Heart right ventricle (tissue), 16 donors: ENCODE data around the gene SASH1. TPM values are rescaled to one million over a fixed set of nuclear protein-coding genes. Genes with fewer than 3 reads are reported as not detected.
"Not testable (repeated sequence)": the region's sequence is repeated elsewhere in the genome, so short reads cannot be mapped to it uniquely, and the experiment has no call there.

Experiments
- ATAC-seq, 8 donors: fragments of 200-7000 bp; cut with Tn5 transposase; one replicate each; pipeline ENCODE4 v1.9.1; 2020; ENCODE audit warnings: mild to moderate bottlenecking in 8 of 8, moderate library complexity in 8 of 8, moderate number of reproducible peaks in 1 of 8
- DNase-seq, 2 donors: peaks; one replicate each; pipeline ENCODE4 v3.0.0-alpha.2; 2020
- H3K27ac ChIP-seq, 10 donors: fragments of 200-600 bp; sonication (generic) in 2 of 10; one replicate each; pipeline versions ENCODE4 v1.5.0 to v1.8.0; 2020 to 2022; ENCODE audit warnings: mild to moderate bottlenecking in 3 of 10
- H3K27me3 ChIP-seq, 7 donors: fragments of 200-600 bp; one replicate each; pipeline ENCODE4 v1.8.0; 2021 to 2022; ENCODE audit warnings: mild to moderate bottlenecking in 2 of 7
- H3K36me3 ChIP-seq, 9 donors: fragments of 200-600 bp; sonication (generic) in 1 of 9; one replicate each; pipeline versions ENCODE4 v1.5.0 to v1.8.0; 2020 to 2022; ENCODE audit warnings: mild to moderate bottlenecking in 2 of 9
- H3K4me1 ChIP-seq, 9 donors: fragments of 200-600 bp; sonication (generic) in 1 of 9; one replicate each; pipeline versions ENCODE4 v1.5.0 to v1.8.0; 2020 to 2022; ENCODE audit warnings: mild to moderate bottlenecking in 4 of 9
- H3K4me3 ChIP-seq, 10 donors: fragments of 200-600 bp; sonication (generic) in 2 of 10; one replicate each; pipeline versions ENCODE4 v1.5.0 to v1.8.0; 2020 to 2022; ENCODE audit warnings: mild to moderate bottlenecking in 7 of 10, moderate library complexity in 2 of 10
- H3K9me3 ChIP-seq, 11 donors: fragments of 200-600 bp in 10 of 11; sonication (generic) in 2 of 11; one replicate each; pipeline versions ENCODE4 v1.5.0 to v1.8.0; 2013 to 2022; ENCODE audit warnings: mild to moderate bottlenecking in 2 of 11, control low read depth in 1 of 11, moderate library complexity in 1 of 11
- CTCF ChIP-seq, 9 donors: fragments of 200-600 bp; sonication (generic) in 2 of 9; IDR thresholded peaks; one replicate each; pipeline versions ENCODE4 v1.5.0 to v1.8.0; 2021 to 2022; ENCODE audit warnings: antibody characterized with exemption in 9 of 9, mild to moderate bottlenecking in 5 of 9, moderate library complexity in 1 of 9
- WGBS, 2 donors: extraction: QIAGEN DNeasy Blood & Tissue Kit; methylation state at CpG; one replicate each; pipeline ENCODE4 v1.1.7; 2013; ENCODE audit warnings: inconsistent platforms in 1 of 2; 5-methylcytosine and 5-hydroxymethylcytosine counted together
- intact Hi-C, 10 donors: fragments of 100-400 bp; cut with DNase I; formaldehyde crosslinking; loops; one replicate each; pipeline versions ENCODE4 v1.11.1 to v1.14.2; 2022
- polyA plus RNA-seq, 2 donors: library from polyadenylated mRNA; stranded (reverse); fragments of 200-250 nt; gene quantifications; one replicate each; pipeline ENCODE4 v1.2.3, GENCODE V29; 2013
- total RNA-seq, 10 donors: library from RNA; stranded (reverse); fragmentation: NEBNext Ultra II Directional in 3 of 10; extraction: Animal tissue kit (Norgen Biotek cat#: 25700) in 3 of 10; gene quantifications; one replicate each; pipeline versions ENCODE4 v1.2.1 to v1.2.4, GENCODE V29; 2021 to 2023
- donor health status: Arrhythmogenic right ventricular cardiomyopathy.
- donor health status: ischemic (EF 13 %, LVEDD 7.1; RV severe dilation, severe dysfunction).
- donor health status: healthy with polysubstance abuse.
- donor health status: DM: no; HTN: yes; CAD: no.
- donor health status: DM: no; HTN: no; CAD: no.
- donor health status: ischemic (EF 25% LVEDD 6.9; RV normal size, moderate dysfunction).
- donor health status: ischemic (EF 25% LVEDD 5.7; RV mildly dilated, moderate dysfunction).
- donor health status: healthy.
- donor health status: DM: yes; HTN: yes; CAD: no.
- donor health status: Ischemic cardiomyopathy.
- donor health status: ischemic (EF 35%, LVEDD 5.7; RV mildly dilated, moderate dysfunction).
- donor health status: nonischemic (EF 11% LVEDD 7.7; RV severe dilation, severe dysfunction).
- donor health status: DM: yes; HTN: yes; CAD: no.
- donor health status: PGD.
- donor health status: ischemic (EF 29% LVEDD 5.4; RV normal size, mild dysfunction).
- donor health status: nonischemic (EF 23%, LVEDD 6.1; RV moderate dilation, normal function).

Gene SASH1
- total and polyA plus RNA-seq, 12 donors: 6.9 to 47.1 (median 25.9) TPM

GRCh38 chr6:148389086-148389485 lies 46.4 kb downstream of the SASH1 start:
- Histone ChIP-seq H3K27me3 (no peaks in the 10 kb centered on the region), H3K36me3 (peaks cover 0 to 37% (median 0%) of the 10 kb centered on the region in 9 donors), H3K9me3 (no peaks in the 10 kb centered on the region), H3K4me1 (peaks cover 0 to 54% (median 27%) of the 10 kb centered on the region in 9 donors), H3K27ac (peak overlapping the region in 2 of 10 donors; percentile 4 to 54), H3K4me3 (no peak overlapping the region)
- TF ChIP-seq CTCF (IDR thresholded peaks at IDR 0.05): no peak
- DNase-seq (no peak), ATAC-seq (no peak)
- 90 to 91% methylated on average over 9 of the region's 9 CpGs for WGBS, 2 donors
- intact Hi-C loops: no loop called here

GRCh38 chr6:148389917-148390316 lies 47.3 kb downstream of the SASH1 start:
- intact Hi-C loops: loop anchor here in 4 of 10 donors (10.0 kb wide), 1 partner anchor 45 kb away; the partner anchor contains the start of gene SASH1 (in 4 of the 4)
- no peak for TF ChIP-seq CTCF (IDR thresholded peaks at IDR 0.05)
- ATAC-seq (no peak), DNase-seq (no peak)
- Histone ChIP-seq H3K36me3 (peaks cover 0 to 37% (median 0%) of the 10 kb centered on the region in 9 donors), H3K9me3 (no peaks in the 10 kb centered on the region), H3K4me3 (no peak overlapping the region), H3K27ac (no peak overlapping the region), H3K4me1 (peaks cover 0 to 54% (median 29%) of the 10 kb centered on the region in 9 donors), H3K27me3 (no peaks in the 10 kb centered on the region)
- 95% methylated on average over 12 of the region's 12 CpGs for WGBS, 2 donors

- not testable (repeated sequence) for H3K4me3 ChIP-seq, DNase-seq, ATAC-seq, H3K9me3 ChIP-seq, H3K27me3 ChIP-seq
- peaks cover 0 to 60% (median 40%) of the 10 kb centered on the region in 9 donors for H3K4me1 ChIP-seq
- intact Hi-C loops: loop anchor here in 4 of 10 donors (10.0 kb wide), 1 partner anchor 47 kb away; the partner anchor contains the start of gene SASH1 (in 4 of the 4)
- peaks cover 0 to 37% (median 0%) of the 10 kb centered on the region in 9 donors for H3K36me3 ChIP-seq
- H3K27ac ChIP-seq: peak overlapping the region in 1 of 10 donors; percentile 29
- WGBS, 2 donors: 95 to 97% methylated on average over 8 of the region's 8 CpGs
These were observed 49.5 kb downstream of the SASH1 start for GRCh38 chr6:148392127-148392526.

DNA sequence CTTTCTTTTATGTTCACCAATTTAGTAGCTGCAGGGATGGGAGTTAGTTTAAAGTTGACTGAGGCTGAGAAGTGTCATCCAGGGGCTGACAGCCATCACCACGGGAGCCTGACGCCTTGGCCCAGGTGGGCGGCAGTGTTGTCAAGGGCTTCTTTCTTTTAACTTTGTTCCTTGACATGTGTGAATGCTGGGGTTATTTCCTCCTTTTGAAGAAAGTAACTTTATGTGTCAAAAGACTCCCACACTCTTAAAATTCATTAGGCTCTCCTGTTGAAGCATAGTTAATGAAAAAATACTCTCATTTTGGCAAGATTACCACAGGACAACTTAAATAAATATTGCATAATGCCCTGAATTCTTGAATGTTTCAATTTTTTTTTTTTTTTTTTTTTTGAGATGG lies 50.0 kb downstream of the SASH1 start:
- intact Hi-C loops: loop anchor here in 4 of 10 donors (10.0 kb wide), 1 partner anchor 48 kb away; the partner anchor contains the start of gene SASH1 (in 4 of the 4)
- no peak for TF ChIP-seq CTCF (IDR thresholded peaks at IDR 0.05)
- no peaks in the 10 kb centered on the region for H3K9me3 ChIP-seq
- 61 to 63% methylated on average over 3 of the region's 3 CpGs for WGBS, 2 donors
- DNase-seq: no peak
- no peak overlapping the region for H3K4me3 ChIP-seq
- no peaks in the 10 kb centered on the region for H3K27me3 ChIP-seq
- ATAC-seq: no peak
- H3K36me3 ChIP-seq: peaks cover 0 to 37% (median 0%) of the 10 kb centered on the region in 9 donors
- H3K4me1 ChIP-seq: peaks cover 4 to 65% (median 45%) of the 10 kb centered on the region in 9 donors
- H3K27ac ChIP-seq: peak overlapping the region in 1 of 10 donors; percentile 29

DNA sequence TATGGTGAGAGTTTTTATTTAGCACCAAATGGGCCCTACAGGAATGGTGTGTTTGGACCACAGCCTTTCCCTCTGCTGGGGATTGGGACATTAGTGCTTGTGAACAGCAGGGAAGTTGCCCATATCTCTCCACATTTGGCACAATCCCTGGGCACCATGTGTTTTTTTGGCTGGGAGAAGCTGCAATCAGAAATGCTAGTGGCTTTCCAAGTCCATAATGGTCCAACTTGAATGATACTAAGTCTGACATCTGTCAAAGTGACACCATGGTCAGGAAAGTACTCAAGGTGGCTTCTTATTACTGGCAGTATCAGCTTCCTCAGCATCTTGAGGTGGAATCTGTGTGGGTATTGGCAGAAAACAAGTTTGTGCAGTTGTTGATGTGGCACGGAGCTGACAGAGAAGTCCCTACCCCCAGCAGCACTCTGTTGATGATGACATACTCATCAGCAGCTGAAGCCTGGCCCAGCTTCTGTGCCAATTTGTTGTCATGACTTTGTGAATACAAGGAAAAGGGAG lies 53.0 kb downstream of the SASH1 start:
- Histone ChIP-seq H3K4me3 (no peak overlapping the region), H3K4me1 (peaks cover 4 to 80% (median 58%) of the 10 kb centered on the region in 9 donors), H3K27me3 (no peaks in the 10 kb centered on the region), H3K27ac (peak overlapping the region in 8 of 10 donors; percentile 21 to 85 (median 56)), H3K9me3 (no peaks in the 10 kb centered on the region), H3K36me3 (peaks cover 0 to 25% (median 0%) of the 10 kb centered on the region in 9 donors)
- DNase-seq (peak in 1 of 2 donors; percentile 48), ATAC-seq (peak; percentile 50 to 87 (median 72))
- WGBS, 2 donors: 22 to 32% methylated on average over 1 of the region's 1 CpG
- TF ChIP-seq CTCF (IDR thresholded peaks at IDR 0.05): no peak
- intact Hi-C loops: loop anchor here in 4 of 10 donors (5.0 to 10.0 kb wide), 2 partner anchors 51 to 67 kb away; partner anchors contain the start of gene SASH1 (in 4 of the 4)
